Breast epithelium (tissue), 3 donors: Measurements from ENCODE around the gene UBXN2A.

Experiments used
- POLR2A ChIP-seq: fragments of 450-650 bp; IDR thresholded peaks from one replicate; pipeline ENCODE4 v1.6.1; 2016; ENCODE audit warnings: antibody characterized with exemption, mild to moderate bottlenecking, moderate library complexity
- POLR2AphosphoS5 ChIP-seq, 3 donors: sonication (generic); formaldehyde crosslinking; IDR thresholded peaks; one replicate each; pipeline ENCODE4 v1.6.1; 2017; ENCODE audit warnings: antibody characterized with exemption in 3 of 3
- TF ChIP-seq, protein P1 (sequence below), 3 donors: fragments of 450-650 bp; IDR thresholded peaks; one replicate each; pipeline ENCODE4 v1.5.1; 2016 to 2017; ENCODE audit warnings: antibody characterized with exemption in 3 of 3, mild to moderate bottlenecking in 3 of 3, moderate library complexity in 3 of 3

DNA sequence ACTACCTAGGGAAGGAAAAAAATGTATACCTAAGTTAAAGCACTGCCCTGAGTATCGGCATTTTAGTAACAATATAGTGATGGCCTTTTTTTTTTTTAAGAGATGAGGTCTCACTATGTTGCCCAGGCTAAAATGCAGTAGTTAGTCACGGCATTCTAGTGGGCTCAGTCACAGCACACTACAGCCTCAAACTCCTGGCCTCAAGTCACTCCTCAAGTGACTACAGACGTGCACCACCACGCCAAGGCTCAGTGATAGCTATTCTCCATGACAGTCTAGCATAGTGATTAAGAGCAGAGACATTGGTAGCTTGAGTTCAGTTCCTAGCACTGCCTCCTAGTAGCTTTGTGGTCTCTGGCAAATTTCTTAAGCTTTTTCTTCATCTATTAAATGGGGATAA lies 27.6 kb downstream of the UBXN2A start:
- no peak for TF ChIP-seq POLR2A
- TF ChIP-seq, protein P1, sequence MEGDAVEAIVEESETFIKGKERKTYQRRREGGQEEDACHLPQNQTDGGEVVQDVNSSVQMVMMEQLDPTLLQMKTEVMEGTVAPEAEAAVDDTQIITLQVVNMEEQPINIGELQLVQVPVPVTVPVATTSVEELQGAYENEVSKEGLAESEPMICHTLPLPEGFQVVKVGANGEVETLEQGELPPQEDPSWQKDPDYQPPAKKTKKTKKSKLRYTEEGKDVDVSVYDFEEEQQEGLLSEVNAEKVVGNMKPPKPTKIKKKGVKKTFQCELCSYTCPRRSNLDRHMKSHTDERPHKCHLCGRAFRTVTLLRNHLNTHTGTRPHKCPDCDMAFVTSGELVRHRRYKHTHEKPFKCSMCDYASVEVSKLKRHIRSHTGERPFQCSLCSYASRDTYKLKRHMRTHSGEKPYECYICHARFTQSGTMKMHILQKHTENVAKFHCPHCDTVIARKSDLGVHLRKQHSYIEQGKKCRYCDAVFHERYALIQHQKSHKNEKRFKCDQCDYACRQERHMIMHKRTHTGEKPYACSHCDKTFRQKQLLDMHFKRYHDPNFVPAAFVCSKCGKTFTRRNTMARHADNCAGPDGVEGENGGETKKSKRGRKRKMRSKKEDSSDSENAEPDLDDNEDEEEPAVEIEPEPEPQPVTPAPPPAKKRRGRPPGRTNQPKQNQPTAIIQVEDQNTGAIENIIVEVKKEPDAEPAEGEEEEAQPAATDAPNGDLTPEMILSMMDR (IDR thresholded peaks at IDR 0.05) = no peak
- TF ChIP-seq POLR2AphosphoS5 (IDR thresholded peaks at IDR 0.05) = no peak
